ENCODE measurements around the gene ATG7.

The ATG7 gene

GRCh38 chr3:11271986-11272904, at the start of gene ATG7:
ATG7 (plus strand) TSS chr3:11272397; CDS start chr3:11298696, 26,299 bp downstream.
- DNase-seq, result peak; percentile 89 to 91

GRCh38 chr3:11224010-11224409, 48.2 kb upstream of the ATG7 start:
- DNase-seq, result no peak

GRCh38 chr3:11224870-11225229, 47.3 kb upstream of the ATG7 start:
- DNase-seq, result no peak

GRCh38 chr3:11226042-11226370, 46.2 kb upstream of the ATG7 start:
- DNase-seq, result no peak

- no peak for DNase-seq
These were observed 44.2 kb upstream of the ATG7 start for GRCh38 chr3:11228041-11228440.

GRCh38 chr3:11230125-11230524, 42.1 kb upstream of the ATG7 start:
- DNase-seq, result no peak

- no peak for DNase-seq
These were observed 41.4 kb upstream of the ATG7 start for GRCh38 chr3:11230832-11231231.

- no peak for DNase-seq
These were observed 36.8 kb upstream of the ATG7 start for GRCh38 chr3:11235385-11235784.

- peak; percentile 66 to 79 for DNase-seq
These were observed 35.4 kb upstream of the ATG7 start for GRCh38 chr3:11236588-11237461.

- no peak for DNase-seq
These were observed 34.1 kb upstream of the ATG7 start for GRCh38 chr3:11238060-11238459.

GRCh38 chr3:11238880-11239279, 33.3 kb upstream of the ATG7 start:
- DNase-seq, result no peak

- no peak for DNase-seq
These were observed 32.4 kb upstream of the ATG7 start for GRCh38 chr3:11239796-11240195.

- no peak for DNase-seq
These were observed 31.7 kb upstream of the ATG7 start for GRCh38 chr3:11240496-11240895.

- DNase-seq, result no peak
These were observed 28.0 kb upstream of the ATG7 start for GRCh38 chr3:11244121-11244677.

GRCh38 chr3:11245276-11245675, 26.9 kb upstream of the ATG7 start:
- no peak for DNase-seq

- DNase-seq, result no peak
These were observed 26.2 kb upstream of the ATG7 start for GRCh38 chr3:11245827-11246662.

GRCh38 chr3:11246663-11246970, 25.6 kb upstream of the ATG7 start:
- DNase-seq, result no peak

GRCh38 chr3:11247362-11247761, 24.8 kb upstream of the ATG7 start:
- DNase-seq, result no peak

GRCh38 chr3:11248596-11248995, 23.6 kb upstream of the ATG7 start:
- DNase-seq, result no peak

GRCh38 chr3:11250902-11251806, 21.0 kb upstream of the ATG7 start:
- DNase-seq, result no peak

GRCh38 chr3:11251807-11252176, 20.4 kb upstream of the ATG7 start:
- DNase-seq, result no peak

- no peak for DNase-seq
These were observed 17.3 kb upstream of the ATG7 start for GRCh38 chr3:11254876-11255275.

All from NCI-H2081 (cell line).